HG03175 (cell line): ENCODE data around the gene TVP23A.

Experiments
- ATAC-seq: cut with Tn5 transposase; IDR thresholded peaks from one replicate; pipeline ENCODE4 v1.9.1; 2021; ENCODE audit warnings: mild to moderate bottlenecking, moderate library complexity; ENCODE audit not compliant: unreplicated experiment

The TVP23A gene

GRCh38 chr16:10817963-10818941 is at the start of gene TVP23A:
Gene TVP23A (minus strand): TSS chr16:10818794. CDS start chr16:10818493, 301 bp downstream.
- no peak for ATAC-seq

DNA sequence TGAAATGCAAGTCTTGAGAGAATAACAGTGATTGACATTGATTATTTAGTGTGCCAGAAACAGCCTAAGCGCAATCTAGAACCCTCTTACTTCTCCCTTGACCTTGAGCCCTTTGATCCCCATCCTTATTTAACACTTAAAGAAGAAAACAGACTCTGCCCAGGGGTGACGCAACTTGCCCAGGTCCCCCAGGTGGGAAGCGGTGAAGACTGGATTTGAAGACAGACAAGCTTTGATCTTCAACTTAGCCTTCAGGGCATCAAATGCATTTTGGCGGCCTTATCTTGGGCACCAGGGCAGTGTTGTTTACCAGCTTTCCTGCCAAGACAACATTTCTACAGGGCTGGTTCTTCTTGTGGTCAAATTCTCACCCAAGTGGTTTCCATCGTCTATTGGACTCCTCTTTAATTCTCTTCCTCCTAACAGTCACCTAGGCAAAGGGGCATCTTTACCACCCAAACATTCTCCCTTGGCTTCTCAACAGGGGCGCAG is 49.6 kb upstream of the TVP23A start:
- ATAC-seq, result peak; percentile 15

GRCh38 chr16:10867199-10867598 is 48.6 kb upstream of the TVP23A start:
- ATAC-seq, result no peak

- no peak for ATAC-seq
Observed at GRCh38 chr16:10865991-10866966, 47.7 kb upstream of the TVP23A start.

DNA sequence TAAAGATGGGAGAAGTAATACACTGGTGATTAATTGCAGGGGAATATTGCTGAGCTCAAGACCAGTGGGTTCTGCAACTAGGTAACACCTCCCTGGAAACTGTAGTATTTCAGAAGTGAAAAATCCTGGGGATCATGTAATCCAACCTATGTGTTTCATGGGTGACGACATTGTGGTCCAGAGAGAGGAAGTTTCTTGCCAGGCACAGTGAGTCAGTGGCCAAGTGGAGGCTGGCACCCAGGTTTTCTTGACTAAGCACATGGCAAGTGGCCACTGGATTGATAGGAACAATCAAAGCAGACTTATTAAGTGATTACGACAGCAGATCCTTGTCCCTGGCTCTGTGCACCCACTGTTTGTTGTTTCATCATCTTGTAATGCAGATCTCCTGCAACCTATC is 43.8 kb upstream of the TVP23A start:
- no peak for ATAC-seq

DNA sequence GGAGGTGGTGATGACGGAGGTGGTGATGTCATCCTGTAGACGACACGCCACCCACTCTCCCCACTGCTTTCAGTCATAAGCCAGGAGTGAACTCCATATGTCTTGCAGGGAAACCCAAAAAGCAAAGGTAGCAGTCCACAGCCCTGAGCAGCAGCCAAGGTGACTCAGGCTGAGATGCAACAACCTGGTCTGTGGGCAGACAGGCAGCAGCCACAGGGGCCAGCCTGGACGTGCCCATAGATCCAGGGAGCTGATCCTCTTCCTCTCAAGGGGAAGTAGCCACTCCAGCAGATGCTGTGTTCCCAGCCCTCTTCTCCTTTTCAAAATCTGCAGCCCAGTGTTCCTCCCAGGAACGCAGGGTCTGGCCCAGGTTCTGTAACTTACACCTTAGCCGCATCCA is 41.1 kb upstream of the TVP23A start:
- no peak for ATAC-seq

DNA sequence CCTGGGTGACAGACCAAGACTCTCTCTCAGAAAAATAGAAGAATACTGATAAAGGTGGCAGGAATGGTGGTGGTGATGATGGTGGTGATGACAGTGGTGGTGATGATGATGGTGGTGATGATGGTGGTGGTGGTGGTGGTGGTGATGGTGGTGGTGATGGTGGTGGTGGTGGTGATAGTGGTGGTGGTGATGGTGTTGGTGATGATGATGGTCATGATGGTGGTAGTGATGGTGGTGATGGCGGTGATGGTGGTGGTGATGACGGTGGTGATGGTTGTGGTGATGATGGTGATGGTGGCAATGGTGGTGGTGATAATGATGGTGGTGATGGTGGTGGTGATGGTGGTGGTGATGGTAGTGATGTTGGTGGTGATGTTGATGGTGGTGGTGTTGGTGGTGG is 40.4 kb upstream of the TVP23A start:
- no peak for ATAC-seq

DNA sequence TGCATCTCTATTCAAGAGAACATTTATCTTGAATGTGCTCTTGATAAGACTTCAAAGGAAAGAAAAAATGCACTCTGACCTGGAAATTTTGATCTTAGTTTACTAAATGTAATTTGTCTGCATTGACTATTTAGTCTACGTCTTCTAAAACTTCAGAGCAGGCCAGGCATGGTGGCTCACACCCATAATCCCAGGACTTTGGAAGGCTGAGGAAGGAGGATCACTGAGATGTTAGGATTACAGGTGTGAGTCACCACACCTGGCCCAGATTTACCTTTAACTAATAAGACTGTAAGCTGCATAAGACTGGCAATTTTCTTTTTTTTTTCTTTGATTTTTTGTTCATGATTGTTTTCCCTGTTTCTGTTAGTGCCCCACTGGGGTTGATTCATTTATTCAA is 39.6 kb upstream of the TVP23A start:
- ATAC-seq, result no peak

DNA sequence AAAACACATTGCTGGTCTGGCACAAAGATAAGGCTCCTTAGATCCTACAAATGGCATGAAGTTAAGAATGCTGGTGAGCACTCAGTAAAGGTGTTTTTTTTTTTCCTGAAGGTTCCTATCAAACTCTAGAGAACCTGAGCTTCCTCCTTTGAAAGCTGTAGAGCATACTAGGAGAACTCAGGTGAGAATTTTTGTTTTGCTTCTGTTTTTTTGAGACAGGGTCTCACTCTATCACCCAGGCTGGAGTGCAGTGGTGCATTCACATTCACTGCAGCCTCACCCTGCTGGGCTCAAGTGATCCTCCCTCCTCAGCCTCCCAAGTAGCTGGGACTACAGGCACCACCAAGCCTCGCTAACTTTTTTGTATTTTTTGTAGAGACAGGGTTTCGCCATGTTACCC is 37.4 kb upstream of the TVP23A start:
- ATAC-seq, result no peak

DNA sequence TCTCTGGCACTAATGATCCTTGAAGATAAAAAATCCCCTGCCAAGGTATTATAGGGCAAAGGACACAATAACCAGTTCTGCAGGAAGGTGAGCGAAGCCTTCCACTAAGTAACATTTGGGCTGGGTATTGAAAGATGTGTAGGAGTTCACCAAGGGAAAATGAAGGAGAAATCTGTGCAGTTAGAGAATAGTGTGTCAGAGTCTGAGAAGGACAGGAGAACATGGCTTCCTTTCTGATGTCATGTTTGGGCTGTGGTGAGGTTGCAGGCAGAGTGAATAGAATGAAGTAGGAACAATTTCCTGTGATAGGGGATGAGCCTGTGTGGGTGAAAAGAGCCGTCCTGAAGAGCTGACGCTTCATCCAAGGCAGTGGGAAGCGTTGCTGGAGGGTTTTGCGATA is 34.4 kb upstream of the TVP23A start:
- ATAC-seq, result no peak

GRCh38 chr16:10852286-10852685 is 33.7 kb upstream of the TVP23A start:
- ATAC-seq, result no peak

- no peak for ATAC-seq
Observed at GRCh38 chr16:10851512-10851911, 32.9 kb upstream of the TVP23A start.

DNA sequence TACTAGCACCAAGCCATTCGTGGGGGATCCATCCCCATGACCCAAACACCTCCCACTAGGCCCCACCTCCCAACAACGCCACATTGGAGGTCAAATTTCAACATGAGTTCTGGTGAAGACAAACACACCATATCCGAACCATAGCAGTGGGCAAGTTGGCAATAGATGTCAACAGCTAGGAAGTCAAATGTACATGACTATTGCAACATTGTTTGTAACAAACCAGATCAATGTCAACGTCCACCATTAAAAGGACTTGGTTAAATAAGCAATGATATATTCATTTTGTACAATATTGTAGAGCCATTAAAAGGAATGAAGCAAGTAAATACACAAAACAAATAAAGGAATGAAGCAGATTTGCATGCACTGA is 31.9 kb upstream of the TVP23A start:
- no peak for ATAC-seq

DNA sequence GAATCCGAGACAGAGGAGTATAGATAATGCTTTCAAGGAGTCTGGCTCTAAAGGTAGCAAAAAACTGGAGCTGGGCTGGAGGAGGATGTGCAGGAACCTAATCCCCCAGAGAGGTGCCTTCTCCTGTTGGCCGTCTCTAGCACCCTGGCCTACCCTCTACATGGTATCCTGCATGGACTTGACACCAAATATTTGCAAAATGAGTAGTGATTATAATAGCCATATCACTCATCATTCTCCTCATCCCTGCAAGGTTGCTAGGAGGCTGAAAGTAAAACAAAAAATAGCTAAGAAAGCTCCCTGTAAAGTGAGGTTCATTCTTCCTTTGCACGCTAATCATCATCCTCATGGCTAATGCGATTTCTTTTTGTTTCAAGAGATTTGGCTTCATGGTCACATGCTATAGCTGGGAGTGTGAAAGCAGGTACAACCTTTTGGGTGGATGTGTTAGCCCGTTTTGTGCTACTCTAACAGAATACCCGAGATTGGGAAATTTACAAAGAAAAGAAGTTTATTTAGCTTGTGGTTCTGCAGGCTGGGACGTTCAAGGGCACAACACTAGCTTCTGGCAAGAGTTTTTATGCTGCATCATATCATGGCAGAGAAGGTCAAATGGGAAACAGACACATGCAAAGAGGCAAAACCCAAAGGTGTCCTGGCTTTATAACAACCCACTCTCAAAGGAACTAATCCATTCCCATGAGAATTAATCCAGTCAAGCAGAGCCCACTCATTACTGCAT is 31.3 kb upstream of the TVP23A start:
- ATAC-seq, result no peak

DNA sequence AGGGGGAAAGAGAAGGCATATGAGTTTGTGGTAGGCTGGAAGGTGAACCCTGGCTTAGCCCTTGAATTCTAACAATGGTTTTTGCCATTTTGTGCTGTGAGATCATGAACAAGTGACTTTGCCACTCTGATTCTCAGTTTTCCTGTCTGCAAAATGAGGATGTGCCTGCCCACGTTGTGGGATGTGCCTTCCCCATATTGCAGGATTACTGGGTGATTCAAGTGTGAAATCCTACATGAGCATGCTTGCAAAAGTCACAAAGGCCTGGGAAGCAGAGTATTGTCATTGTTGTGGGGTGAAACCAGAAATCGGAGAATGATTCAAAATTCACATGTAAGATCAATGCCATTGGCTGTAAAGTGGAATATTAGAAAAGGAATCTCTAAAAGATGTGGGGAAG is 28.6 kb upstream of the TVP23A start:
- no peak for ATAC-seq

- no peak for ATAC-seq
Observed at GRCh38 chr16:10846213-10846998, 27.8 kb upstream of the TVP23A start.

DNA sequence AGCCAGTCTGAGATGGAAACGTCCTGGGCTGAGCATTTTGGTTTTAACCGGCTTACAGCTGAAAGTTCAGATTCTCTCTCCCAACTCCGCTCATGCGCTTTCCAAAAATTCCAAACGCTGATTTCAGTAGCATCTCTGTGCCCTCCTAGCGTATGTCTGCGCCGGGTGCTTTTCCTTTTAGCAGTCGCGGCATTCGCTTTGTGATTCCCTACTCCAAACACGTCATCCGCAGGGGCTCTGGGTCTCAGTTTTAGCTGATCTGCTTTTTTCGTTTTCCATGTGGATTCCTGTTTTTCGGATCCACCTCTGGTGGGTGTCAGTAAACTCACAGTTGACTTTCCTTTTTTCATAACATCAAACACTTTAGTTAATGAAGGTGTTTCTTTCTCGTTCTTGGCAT is 22.1 kb upstream of the TVP23A start:
- ATAC-seq, result no peak

- ATAC-seq, result no peak
Observed at GRCh38 chr16:10839279-10839666, 20.7 kb upstream of the TVP23A start.

DNA sequence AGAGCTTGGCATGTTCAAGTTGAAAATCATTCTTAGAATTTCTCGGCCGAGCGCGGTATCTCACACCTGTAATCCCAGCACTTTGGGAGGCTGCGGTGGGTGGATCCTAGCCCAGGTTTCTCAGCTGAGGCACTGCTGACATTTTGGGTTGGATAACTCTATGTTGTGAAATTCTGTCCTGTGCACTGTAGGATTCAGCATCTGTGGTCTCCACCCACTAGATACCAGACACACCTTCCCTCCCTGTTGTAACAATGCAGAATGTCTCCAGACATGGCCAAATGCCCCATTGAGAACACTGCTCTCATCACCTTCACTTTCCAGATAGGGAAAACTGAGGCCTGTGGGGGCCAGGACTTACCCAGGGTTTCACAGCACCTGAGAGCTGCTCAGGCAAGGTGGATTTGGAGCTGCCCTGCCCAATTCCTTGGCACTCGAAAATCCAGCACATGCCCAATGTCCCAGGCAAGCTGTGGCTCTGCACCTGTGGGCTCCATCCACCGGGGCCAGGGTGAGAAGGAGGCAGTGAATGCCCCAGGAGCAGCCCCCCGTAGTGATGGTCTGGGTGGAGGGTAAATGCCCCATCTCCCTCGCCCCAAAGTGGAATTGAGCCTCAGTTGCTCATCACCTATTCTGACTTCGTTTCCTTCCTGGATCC is 20.2 kb upstream of the TVP23A start:
- ATAC-seq, result no peak
